Measurements from ENCODE around the gene MRTO4.
A peak's percentile ranks its signal among the peaks of the same experiment; 100 is the strongest.
"Not testable (repeated sequence)": the region's sequence is repeated elsewhere in the genome, so short reads cannot be mapped to it uniquely, and the experiment has no call there.

Gene MRTO4

GRCh38 chr1:19210772-19211549 lies 40.6 kb upstream of the MRTO4 start:
- no peaks in the 10 kb centered on the region for H3K9me3 ChIP-seq (ENCODE audit: low read length)
- peaks cover 42% of the 10 kb centered on the region for H3K4me1 ChIP-seq (ENCODE audit: insufficient read depth, low read length)
- H3K27me3 ChIP-seq (ENCODE audit: control insufficient read depth in 1 of 2, insufficient read depth in 2 of 2, low read length in 2 of 2), result no peaks in the 10 kb centered on the region
- peaks cover 8% of the 10 kb centered on the region for H3K36me3 ChIP-seq (ENCODE audit: insufficient read depth, low read length)
- H3K27ac ChIP-seq (ENCODE audit: low read depth, low read length), result peak overlapping the region; percentile 95
- peak overlapping the region; percentile 83 for H3K9ac ChIP-seq (ENCODE audit: low read length)
- peak overlapping the region; percentile 70 to 94 for H3K4me3 ChIP-seq (ENCODE audit: low read depth in 1 of 2, low read length in 2 of 2)

GRCh38 chr1:19212167-19212566 lies 39.4 kb upstream of the MRTO4 start:
- Histone ChIP-seq H3K4me3 (ENCODE audit: low read depth in 1 of 2, low read length in 2 of 2) (no peak overlapping the region), H3K4me1 (ENCODE audit: insufficient read depth, low read length) (peaks cover 35% of the 10 kb centered on the region)

GRCh38 chr1:19213580-19213979 lies 38.0 kb upstream of the MRTO4 start:
- Histone ChIP-seq H3K27me3 (ENCODE audit: control insufficient read depth in 1 of 2, insufficient read depth in 2 of 2, low read length in 2 of 2) (no peaks in the 10 kb centered on the region), H3K36me3 (ENCODE audit: insufficient read depth, low read length) (peaks cover 23% of the 10 kb centered on the region), H3K27ac (ENCODE audit: low read depth, low read length) (no peak overlapping the region), H3K9me3 (ENCODE audit: low read length) (no peaks in the 10 kb centered on the region), H3K4me3 (ENCODE audit: low read depth in 1 of 2, low read length in 2 of 2) (no peak overlapping the region), H3K4me1 (ENCODE audit: insufficient read depth, low read length) (peaks cover 20% of the 10 kb centered on the region), H3K9ac (ENCODE audit: low read length) (no peak overlapping the region)

More at GRCh38 chr1:19212167-19212566, 39.4 kb upstream of the MRTO4 start:
- Histone ChIP-seq H3K27ac (ENCODE audit: low read depth, low read length) (no peak overlapping the region), H3K9ac (ENCODE audit: low read length) (no peak overlapping the region), H3K9me3 (ENCODE audit: low read length) (no peaks in the 10 kb centered on the region), H3K36me3 (ENCODE audit: insufficient read depth, low read length) (peaks cover 16% of the 10 kb centered on the region), H3K27me3 (ENCODE audit: control insufficient read depth in 1 of 2, insufficient read depth in 2 of 2, low read length in 2 of 2) (no peaks in the 10 kb centered on the region)

GRCh38 chr1:19216585-19216984 lies 35.0 kb upstream of the MRTO4 start:
- H3K4me1 ChIP-seq (ENCODE audit: insufficient read depth, low read length); H3K27ac ChIP-seq (ENCODE audit: low read depth, low read length): not testable (repeated sequence)
- peaks cover 43% of the 10 kb centered on the region for H3K36me3 ChIP-seq (ENCODE audit: insufficient read depth, low read length)

GRCh38 chr1:19219451-19219850 lies 32.2 kb upstream of the MRTO4 start:
- Histone ChIP-seq H3K4me1 (ENCODE audit: insufficient read depth, low read length) (no peaks in the 10 kb centered on the region), H3K27ac (ENCODE audit: low read depth, low read length) (no peak overlapping the region), H3K36me3 (ENCODE audit: insufficient read depth, low read length) (peaks cover 62% of the 10 kb centered on the region), H3K27me3 (ENCODE audit: control insufficient read depth in 1 of 2, insufficient read depth in 2 of 2, low read length in 2 of 2) (no peaks in the 10 kb centered on the region), H3K9me3 (ENCODE audit: low read length) (no peaks in the 10 kb centered on the region), H3K9ac (ENCODE audit: low read length) (no peak overlapping the region), H3K4me3 (ENCODE audit: low read depth in 1 of 2, low read length in 2 of 2) (no peak overlapping the region)

More at GRCh38 chr1:19216585-19216984, 35.0 kb upstream of the MRTO4 start:
- not testable (repeated sequence) for H3K27me3 ChIP-seq (ENCODE audit: control insufficient read depth in 1 of 2, insufficient read depth in 2 of 2, low read length in 2 of 2); H3K9ac ChIP-seq (ENCODE audit: low read length); H3K9me3 ChIP-seq (ENCODE audit: low read length); H3K4me3 ChIP-seq (ENCODE audit: low read depth in 1 of 2, low read length in 2 of 2)

GRCh38 chr1:19220080-19220846 lies 31.3 kb upstream of the MRTO4 start:
- H3K4me1 ChIP-seq (ENCODE audit: insufficient read depth, low read length), result no peaks in the 10 kb centered on the region
- no peaks in the 10 kb centered on the region for H3K27me3 ChIP-seq (ENCODE audit: control insufficient read depth in 1 of 2, insufficient read depth in 2 of 2, low read length in 2 of 2)
- no peak overlapping the region for H3K27ac ChIP-seq (ENCODE audit: low read depth, low read length)
- H3K36me3 ChIP-seq (ENCODE audit: insufficient read depth, low read length), result peaks cover 66% of the 10 kb centered on the region
- no peaks in the 10 kb centered on the region for H3K9me3 ChIP-seq (ENCODE audit: low read length)
- H3K9ac ChIP-seq (ENCODE audit: low read length), result no peak overlapping the region
- H3K4me3 ChIP-seq (ENCODE audit: low read depth in 1 of 2, low read length in 2 of 2), result no peak overlapping the region

GRCh38 chr1:19220991-19221390 lies 30.6 kb upstream of the MRTO4 start:
- H3K27ac ChIP-seq (ENCODE audit: low read depth, low read length), result no peak overlapping the region
- H3K4me1 ChIP-seq (ENCODE audit: insufficient read depth, low read length), result no peaks in the 10 kb centered on the region
- H3K4me3 ChIP-seq (ENCODE audit: low read depth in 1 of 2, low read length in 2 of 2), result no peak overlapping the region
- H3K9me3 ChIP-seq (ENCODE audit: low read length), result no peaks in the 10 kb centered on the region
- no peaks in the 10 kb centered on the region for H3K27me3 ChIP-seq (ENCODE audit: control insufficient read depth in 1 of 2, insufficient read depth in 2 of 2, low read length in 2 of 2)
- no peak overlapping the region for H3K9ac ChIP-seq (ENCODE audit: low read length)
- H3K36me3 ChIP-seq (ENCODE audit: insufficient read depth, low read length), result peaks cover 74% of the 10 kb centered on the region

GRCh38 chr1:19222573-19222972 lies 29.0 kb upstream of the MRTO4 start:
- Histone ChIP-seq H3K27ac (ENCODE audit: low read depth, low read length) (no peak overlapping the region), H3K9me3 (ENCODE audit: low read length) (no peaks in the 10 kb centered on the region), H3K27me3 (ENCODE audit: control insufficient read depth in 1 of 2, insufficient read depth in 2 of 2, low read length in 2 of 2) (no peaks in the 10 kb centered on the region), H3K36me3 (ENCODE audit: insufficient read depth, low read length) (peaks cover 72% of the 10 kb centered on the region), H3K4me1 (ENCODE audit: insufficient read depth, low read length) (no peaks in the 10 kb centered on the region), H3K9ac (ENCODE audit: low read length) (no peak overlapping the region), H3K4me3 (ENCODE audit: low read depth in 1 of 2, low read length in 2 of 2) (no peak overlapping the region)

GRCh38 chr1:19222979-19223824 lies 28.4 kb upstream of the MRTO4 start:
- H3K4me1 ChIP-seq (ENCODE audit: insufficient read depth, low read length), result no peaks in the 10 kb centered on the region
- peaks cover 71% of the 10 kb centered on the region for H3K36me3 ChIP-seq (ENCODE audit: insufficient read depth, low read length)
- no peaks in the 10 kb centered on the region for H3K9me3 ChIP-seq (ENCODE audit: low read length)
- H3K4me3 ChIP-seq (ENCODE audit: low read depth in 1 of 2, low read length in 2 of 2), result no peak overlapping the region
- H3K27ac ChIP-seq (ENCODE audit: low read depth, low read length), result no peak overlapping the region
- no peaks in the 10 kb centered on the region for H3K27me3 ChIP-seq (ENCODE audit: control insufficient read depth in 1 of 2, insufficient read depth in 2 of 2, low read length in 2 of 2)
- H3K9ac ChIP-seq (ENCODE audit: low read length), result no peak overlapping the region

- no peaks in the 10 kb centered on the region for H3K9me3 ChIP-seq (ENCODE audit: low read length)
- H3K4me3 ChIP-seq (ENCODE audit: low read depth in 1 of 2, low read length in 2 of 2), result no peak overlapping the region
- H3K36me3 ChIP-seq (ENCODE audit: insufficient read depth, low read length), result peaks cover 52% of the 10 kb centered on the region
- H3K9ac ChIP-seq (ENCODE audit: low read length), result no peak overlapping the region
- no peaks in the 10 kb centered on the region for H3K27me3 ChIP-seq (ENCODE audit: control insufficient read depth in 1 of 2, insufficient read depth in 2 of 2, low read length in 2 of 2)
- H3K27ac ChIP-seq (ENCODE audit: low read depth, low read length), result no peak overlapping the region
- H3K4me1 ChIP-seq (ENCODE audit: insufficient read depth, low read length), result peaks cover 32% of the 10 kb centered on the region
Measured at GRCh38 chr1:19229229-19229628, 22.4 kb upstream of the MRTO4 start.

- Histone ChIP-seq H3K27ac (ENCODE audit: low read depth, low read length) (no peak overlapping the region), H3K4me3 (ENCODE audit: low read depth in 1 of 2, low read length in 2 of 2) (no peak overlapping the region), H3K36me3 (ENCODE audit: insufficient read depth, low read length) (peaks cover 52% of the 10 kb centered on the region), H3K4me1 (ENCODE audit: insufficient read depth, low read length) (peaks cover 34% of the 10 kb centered on the region), H3K9ac (ENCODE audit: low read length) (no peak overlapping the region), H3K9me3 (ENCODE audit: low read length) (no peaks in the 10 kb centered on the region), H3K27me3 (ENCODE audit: control insufficient read depth in 1 of 2, insufficient read depth in 2 of 2, low read length in 2 of 2) (no peaks in the 10 kb centered on the region)
Measured at GRCh38 chr1:19229828-19230325, 21.7 kb upstream of the MRTO4 start.
